ENCODE measurements around the gene SETSIP.

GRCh38 chr1:92118826-92119225 lies 43.6 kb upstream of the SETSIP start:
- TF ChIP-seq POLR2A (IDR thresholded peaks at IDR 0.05), result no peak
- TF ChIP-seq CTCF (IDR thresholded peaks at IDR 0.05), result no peak
- TF ChIP-seq POLR2AphosphoS5 (IDR thresholded peaks at IDR 0.05), result no peak
- no peak for TF ChIP-seq EP300 (IDR thresholded peaks at IDR 0.05)

All from stomach (tissue), 4 donors.